ENCODE results near the gene EXOG.

EXOG gene

GRCh38 chr3:38496131-38496910 is at the start of gene EXOG:
EXOG (plus strand) TSS chr3:38496340; CDS start chr3:38496368, 28 bp downstream.
- peak; percentile 99 for DNase-seq (ENCODE audit: low spot score)

GRCh38 chr3:38446812-38447211 is 49.3 kb upstream of the EXOG start:
- no peak for DNase-seq (ENCODE audit: low spot score)

- DNase-seq (ENCODE audit: low spot score), result no peak
Observed at GRCh38 chr3:38450853-38451252, 45.3 kb upstream of the EXOG start.

GRCh38 chr3:38453075-38453912 is 42.8 kb upstream of the EXOG start, which contains the start of gene ACVR2B:
ACVR2B (plus strand) TSS chr3:38453890; CDS start chr3:38454323, 433 bp downstream.
- DNase-seq (ENCODE audit: low spot score), result peak; percentile 81

GRCh38 chr3:38453913-38454177 is 42.3 kb upstream of the EXOG start:
- no peak for DNase-seq (ENCODE audit: low spot score)

- DNase-seq (ENCODE audit: low spot score), result peak; percentile 54
Observed at GRCh38 chr3:38454178-38454883, 41.8 kb upstream of the EXOG start.

GRCh38 chr3:38454884-38455638 is 41.1 kb upstream of the EXOG start:
- DNase-seq (ENCODE audit: low spot score), result peak; percentile 44

GRCh38 chr3:38455639-38456430 is 40.3 kb upstream of the EXOG start:
- DNase-seq (ENCODE audit: low spot score), result no peak

- no peak for DNase-seq (ENCODE audit: low spot score)
Observed at GRCh38 chr3:38457111-38458003, 38.8 kb upstream of the EXOG start.

- no peak for DNase-seq (ENCODE audit: low spot score)
Observed at GRCh38 chr3:38458796-38459498, 37.2 kb upstream of the EXOG start.

GRCh38 chr3:38459499-38460048 is 36.6 kb upstream of the EXOG start:
- no peak for DNase-seq (ENCODE audit: low spot score)

GRCh38 chr3:38460377-38461270 is 35.5 kb upstream of the EXOG start:
- DNase-seq (ENCODE audit: low spot score), result no peak

GRCh38 chr3:38465588-38466154 is 30.5 kb upstream of the EXOG start:
- no peak for DNase-seq (ENCODE audit: low spot score)

- DNase-seq (ENCODE audit: low spot score), result no peak
Observed at GRCh38 chr3:38468765-38469164, 27.4 kb upstream of the EXOG start.

- no peak for DNase-seq (ENCODE audit: low spot score)
Observed at GRCh38 chr3:38469852-38470251, 26.3 kb upstream of the EXOG start.

- no peak for DNase-seq (ENCODE audit: low spot score)
Observed at GRCh38 chr3:38471260-38471857, 24.8 kb upstream of the EXOG start.

GRCh38 chr3:38472342-38472741 is 23.8 kb upstream of the EXOG start:
- no peak for DNase-seq (ENCODE audit: low spot score)
